Stimulated activated CD8-positive, alpha-beta memory T cell treated with anti-CD3 and anti-CD28 coated beads, Interleukin-15, amount 100 ng/mL, for 48 hours (primary cell): ENCODE results near the gene EIF4G2.
"Not testable (repeated sequence)": the region's sequence is repeated elsewhere in the genome, so short reads cannot be mapped to it uniquely, and the experiment has no call there.

Experiments used
- DNase-seq, 2 donors: peaks; one replicate each; pipeline ENCODE4 v3.0.0-alpha.2; 2020; ENCODE audit warnings: low read depth in 2 of 2

Gene EIF4G2

DNA sequence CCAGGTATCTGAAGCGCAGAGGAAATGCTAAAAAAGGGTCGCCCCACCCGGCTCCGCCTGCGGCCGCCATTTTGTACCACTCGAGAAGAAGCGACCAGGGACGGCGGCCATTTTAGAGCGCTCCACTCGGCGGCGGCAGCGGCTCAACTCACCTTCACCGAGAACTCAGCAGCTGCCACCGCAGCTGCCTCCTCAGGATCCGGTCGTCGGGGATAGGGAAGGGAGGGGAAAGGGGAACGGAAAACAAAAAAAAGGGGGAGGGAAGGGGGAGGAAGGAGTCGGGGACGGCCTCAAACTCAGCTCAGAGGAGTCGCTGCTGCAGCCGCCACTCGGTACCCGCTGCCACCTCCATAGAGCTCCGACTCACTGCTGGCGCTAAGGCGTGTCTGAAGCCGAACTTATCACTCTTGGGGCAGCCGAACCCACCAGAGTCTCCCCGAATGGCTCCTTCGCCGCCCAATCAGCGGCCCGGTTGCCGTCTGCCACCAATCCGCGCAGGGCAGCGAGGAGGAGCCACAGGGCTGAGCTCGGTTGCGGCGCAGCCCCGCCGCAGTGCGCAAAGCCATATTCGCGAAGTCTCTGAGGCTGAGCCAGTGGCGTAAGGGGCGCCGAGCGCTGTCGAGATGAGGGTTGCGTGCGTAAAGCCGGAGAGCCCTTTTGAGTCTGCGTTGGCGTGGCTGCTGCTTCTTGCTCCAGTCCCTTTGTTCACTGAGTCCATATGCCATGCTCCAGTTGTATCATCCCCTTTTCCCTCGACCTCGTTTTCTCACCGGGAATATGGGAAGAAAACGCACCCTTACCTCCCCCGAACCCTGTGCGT lies at the start of gene EIF4G2:
Gene EIF4G2, minus strand, starts transcription at position 374 of the 820 bp plus-strand sequence.
- peak; percentile 97 to 98 for DNase-seq

GRCh38 chr11:10857709-10858438 lies 49.1 kb upstream of the EIF4G2 start, which contains the start of gene ZBED5:
TSS of gene ZBED5 (minus strand) at chr11:10858053. CDS start at chr11:10854945, 3,108 bp downstream.
- DNase-seq = peak; percentile 95

DNA sequence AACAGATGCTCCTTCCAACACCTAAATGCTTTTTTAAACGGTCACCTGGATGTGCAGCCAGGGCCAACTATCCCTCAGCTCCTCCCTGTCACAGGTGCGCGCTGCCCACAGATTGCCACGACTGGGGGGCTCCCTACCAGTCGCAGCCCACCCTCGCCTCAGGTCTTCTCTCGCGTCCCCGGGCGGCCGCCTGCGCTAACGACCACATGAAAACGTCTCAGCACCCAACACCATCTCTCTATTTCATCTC lies 48.7 kb upstream of the EIF4G2 start:
- DNase-seq = no peak

DNA sequence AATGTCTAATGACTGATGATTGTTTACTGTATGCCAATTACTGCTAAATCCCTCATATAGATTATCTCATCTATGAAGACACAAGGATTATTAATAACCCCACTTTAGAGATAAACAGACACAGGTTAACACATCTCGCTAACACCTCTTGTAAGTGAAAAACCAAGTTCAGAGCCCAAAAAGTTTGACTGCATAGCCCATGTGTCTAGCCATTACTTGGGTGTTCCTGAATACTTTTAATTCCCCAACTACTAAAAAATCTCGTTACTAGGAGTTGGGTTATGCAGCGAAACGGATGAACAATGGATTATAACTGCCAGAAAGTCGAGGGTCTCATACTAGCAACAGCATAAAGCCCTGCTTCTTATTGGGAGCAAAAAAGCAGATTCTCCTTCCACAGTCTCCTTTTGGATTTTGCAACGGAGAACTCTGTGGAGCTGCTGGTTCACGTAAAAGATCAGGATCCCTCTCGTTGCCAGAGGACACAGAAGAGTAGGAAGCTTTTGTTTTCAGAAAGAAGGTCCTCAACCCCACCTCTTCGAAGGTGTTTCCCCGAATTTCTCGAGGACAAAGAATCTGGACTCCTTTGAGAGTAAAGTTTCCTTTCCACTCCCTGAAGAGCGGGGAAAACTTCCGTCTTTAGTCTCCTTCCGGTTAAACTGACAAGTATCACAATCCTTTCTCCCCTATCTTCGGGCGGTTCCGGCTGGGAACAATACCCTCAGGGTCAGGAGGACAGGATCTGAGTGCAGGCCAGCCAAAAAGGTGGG lies 48.1 kb upstream of the EIF4G2 start:
- DNase-seq = no peak

GRCh38 chr11:10855295-10855694 lies 46.6 kb upstream of the EIF4G2 start:
- DNase-seq = no peak

DNA sequence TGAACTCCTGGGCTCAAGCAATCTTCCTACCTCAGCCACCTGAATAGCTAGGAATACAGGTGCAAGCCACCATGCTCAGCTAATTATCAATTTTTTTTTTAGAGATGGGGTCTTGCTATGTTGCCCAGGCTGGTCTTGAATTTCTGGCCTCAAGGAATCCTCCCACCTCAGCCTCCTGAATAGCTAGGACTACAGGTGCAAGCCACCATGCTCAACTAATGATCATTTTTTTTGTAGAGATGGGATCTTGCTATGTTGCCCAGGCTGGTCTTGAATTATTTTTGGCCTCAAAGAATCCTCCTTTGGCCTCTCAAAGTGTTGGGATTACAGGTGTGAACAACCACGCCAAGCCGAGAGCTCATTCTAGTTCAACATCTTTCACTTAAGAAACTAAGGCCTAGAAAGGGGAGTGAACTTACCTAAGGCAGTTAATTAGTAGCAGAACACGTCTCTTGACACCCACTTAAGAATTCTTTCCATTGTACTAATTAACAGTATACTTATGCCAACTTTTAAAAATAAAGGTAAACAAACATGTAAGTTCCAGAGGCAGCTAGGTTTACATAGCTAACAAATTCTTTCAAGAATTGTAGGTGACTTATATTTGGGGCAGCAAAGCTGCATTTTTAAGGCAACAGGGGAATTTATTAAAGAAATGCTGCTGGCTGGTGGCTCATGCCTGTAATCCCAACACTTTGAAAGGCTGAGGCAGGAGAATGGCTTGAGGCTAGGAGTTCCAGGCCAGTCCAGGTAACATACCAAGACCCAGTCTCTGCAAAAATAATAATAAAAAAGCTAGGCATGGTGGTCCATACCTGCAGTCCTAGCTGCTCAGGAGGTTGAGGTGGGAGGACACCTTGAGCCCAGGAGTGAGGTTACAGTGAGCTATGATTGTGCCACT lies 39.5 kb upstream of the EIF4G2 start:
- no peak for DNase-seq

DNA sequence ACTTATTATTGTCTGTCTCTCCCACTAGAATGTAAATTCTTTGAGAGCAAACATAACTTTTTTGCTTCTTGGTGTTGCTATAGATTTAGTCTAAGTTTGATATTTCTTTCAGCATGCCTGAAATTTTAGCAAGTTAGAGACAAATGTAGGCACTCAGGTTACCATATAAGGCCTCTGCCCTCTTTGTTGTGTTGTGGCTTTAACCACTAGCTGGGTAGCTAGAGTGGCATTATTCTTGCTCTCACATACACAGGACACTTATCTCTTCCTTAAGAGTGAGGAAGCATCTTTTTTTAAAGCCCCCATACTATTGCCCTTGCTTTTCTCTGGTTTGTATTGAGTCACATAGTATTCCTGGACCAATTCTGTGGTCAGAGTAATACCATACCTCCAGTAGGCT lies 37.9 kb upstream of the EIF4G2 start:
- DNase-seq = no peak

DNA sequence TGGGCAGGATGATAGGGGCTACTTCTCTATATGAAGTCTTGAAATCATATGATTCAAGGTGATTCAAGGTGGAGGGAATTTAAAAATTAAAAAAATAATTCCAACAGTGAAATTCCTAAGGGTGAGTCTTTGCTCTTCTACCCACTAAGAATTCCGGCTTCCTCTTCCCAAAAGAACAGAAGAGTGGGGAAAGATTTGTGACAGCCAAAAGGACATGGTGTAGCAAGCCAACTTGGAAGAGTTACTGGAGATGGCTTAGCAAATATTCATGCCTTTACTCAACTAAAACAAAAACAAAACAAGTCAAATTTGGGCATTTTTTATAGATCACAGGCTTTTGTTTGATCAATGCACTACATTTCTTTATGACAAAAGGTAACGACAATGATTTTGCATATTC lies 36.9 kb upstream of the EIF4G2 start:
- DNase-seq = no peak

DNA sequence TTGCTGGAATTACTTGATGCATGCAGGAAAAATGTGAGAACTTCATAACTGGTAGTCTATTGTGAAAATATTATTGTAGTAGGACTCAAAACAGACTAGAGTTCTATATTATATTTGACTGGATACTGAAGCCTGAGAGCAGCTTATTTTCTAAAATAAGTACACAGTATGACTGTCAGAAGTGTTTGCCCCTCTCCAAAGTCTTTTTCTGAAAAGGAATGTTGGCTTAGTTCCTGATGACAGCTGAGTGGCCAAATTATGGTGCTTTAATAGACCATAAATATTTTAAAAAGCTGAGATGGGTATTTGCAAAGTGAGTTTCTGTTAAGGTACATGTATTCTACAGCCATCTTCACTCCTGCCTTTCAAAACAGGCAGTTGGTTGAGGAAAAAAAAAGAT lies 36.1 kb upstream of the EIF4G2 start:
- no peak for DNase-seq

DNA sequence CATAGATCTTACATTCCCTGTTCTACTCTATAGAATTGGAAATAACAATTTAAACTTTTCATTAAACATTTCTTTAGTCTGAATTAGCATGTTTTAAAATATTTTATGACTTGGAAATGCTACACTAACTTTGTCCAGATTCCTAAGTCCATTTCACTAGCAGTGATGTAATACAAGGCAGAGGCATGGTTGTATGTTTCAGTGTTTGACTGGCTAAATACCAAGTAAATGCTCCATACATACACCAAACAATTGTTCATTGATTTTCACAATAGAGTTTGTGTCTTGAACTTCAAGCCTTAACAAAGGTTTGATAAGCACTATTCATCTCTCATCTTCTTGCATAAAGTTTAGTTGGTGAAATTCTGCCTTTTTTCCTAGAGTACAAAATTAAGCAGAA lies 35.6 kb upstream of the EIF4G2 start:
- DNase-seq = no peak

DNA sequence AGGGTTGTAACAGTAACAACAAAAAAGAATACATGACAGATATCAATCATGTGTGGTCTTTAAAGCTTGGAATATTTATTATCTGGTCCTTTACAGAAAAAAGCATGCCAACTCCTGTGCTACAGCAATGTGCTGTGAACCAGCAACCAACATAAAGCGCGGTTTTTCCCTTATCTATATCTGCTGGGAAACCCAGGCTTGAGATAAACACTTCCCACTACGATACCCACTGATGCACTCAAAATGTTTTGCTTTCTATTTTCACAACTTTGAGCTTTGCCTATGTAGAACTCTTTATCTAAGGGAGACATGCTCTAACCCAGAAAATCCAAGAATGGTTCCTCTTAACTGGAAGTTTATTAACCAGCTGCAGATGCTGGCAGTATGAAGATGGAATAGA lies 30.2 kb upstream of the EIF4G2 start:
- DNase-seq = no peak

- no peak for DNase-seq
These were observed 29.4 kb upstream of the EIF4G2 start for GRCh38 chr11:10838083-10838482.

GRCh38 chr11:10836884-10837283 lies 28.2 kb upstream of the EIF4G2 start:
- DNase-seq = not testable (repeated sequence)

DNA sequence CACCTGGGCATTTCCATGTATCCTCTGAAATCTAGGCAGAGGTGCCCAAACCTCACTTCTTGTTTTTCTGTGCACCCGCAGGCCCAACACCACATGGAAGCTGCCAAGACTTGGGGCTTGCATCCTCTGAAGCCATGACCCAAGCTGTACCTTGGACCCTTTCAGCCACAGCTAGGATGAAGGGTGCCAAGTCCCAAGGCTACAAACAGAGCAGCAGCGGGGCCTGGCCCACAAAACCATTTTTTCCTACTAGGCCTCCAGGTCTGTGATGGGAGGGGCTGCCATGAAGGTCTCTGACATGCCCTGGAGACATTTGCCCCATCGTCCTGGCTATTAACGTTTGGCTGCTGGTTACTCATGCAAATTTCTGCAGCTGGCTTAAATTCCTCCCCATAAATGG lies 20.4 kb upstream of the EIF4G2 start:
- no peak for DNase-seq

GRCh38 chr11:10828402-10828801 lies 19.7 kb upstream of the EIF4G2 start:
- no peak for DNase-seq

DNA sequence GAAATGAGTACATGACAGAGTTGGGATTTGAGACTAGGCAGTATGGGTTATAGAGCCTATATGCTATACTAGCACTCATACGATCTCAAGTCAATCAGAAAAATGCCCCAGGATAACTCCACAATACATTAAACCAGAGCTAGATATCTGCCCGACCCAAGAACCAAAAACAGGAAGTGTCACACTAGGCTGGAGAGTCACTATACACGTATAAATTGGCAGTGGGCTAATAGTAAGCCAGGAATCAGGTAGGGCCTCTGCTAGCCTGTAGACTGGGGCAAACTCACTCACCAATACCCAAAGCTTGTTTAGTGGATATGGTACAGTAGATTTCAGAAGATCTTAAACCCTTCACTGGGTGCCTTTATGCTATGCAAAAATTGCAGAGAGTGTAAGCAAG lies 16.2 kb upstream of the EIF4G2 start:
- DNase-seq = no peak

DNA sequence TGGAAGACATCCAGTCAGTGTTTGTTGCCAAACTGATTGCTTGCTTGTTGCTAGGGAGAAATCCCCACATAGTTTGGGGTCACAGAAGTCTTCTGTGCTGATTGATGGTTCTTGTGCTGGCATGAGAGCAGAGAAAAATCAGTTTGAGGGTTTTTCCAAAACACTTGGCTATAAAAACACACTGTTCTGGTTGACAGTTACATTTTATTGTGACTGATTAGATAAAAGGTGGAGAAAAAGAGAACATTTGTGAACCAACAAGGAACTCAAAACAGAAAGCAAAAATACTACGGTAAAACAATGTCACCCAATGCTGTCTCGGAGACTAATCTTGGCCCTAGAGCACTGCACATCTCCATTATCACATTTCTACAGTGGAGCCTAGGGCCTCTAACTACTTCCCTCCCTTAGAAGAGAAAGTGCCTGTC lies 14.4 kb upstream of the EIF4G2 start:
- DNase-seq = no peak

DNA sequence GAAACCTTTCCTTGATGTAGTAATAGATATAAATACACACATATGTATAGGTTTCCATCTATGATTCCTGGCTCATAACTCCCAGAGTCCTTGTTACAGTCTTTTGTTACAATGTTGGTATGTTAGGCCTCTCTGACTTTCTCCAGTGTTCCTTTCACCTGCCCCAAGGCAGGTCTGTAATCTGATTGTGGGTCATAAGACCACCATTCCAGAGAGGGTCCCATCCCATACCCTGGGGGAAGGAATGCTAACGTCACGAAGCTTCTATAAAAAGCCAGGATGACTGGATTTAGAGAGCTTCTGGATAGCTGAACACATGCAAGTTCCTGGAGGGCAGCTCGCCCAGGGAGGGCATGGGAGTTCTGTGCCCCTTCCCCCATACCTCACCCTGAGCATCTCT lies 13.8 kb upstream of the EIF4G2 start:
- DNase-seq = not testable (repeated sequence)

DNA sequence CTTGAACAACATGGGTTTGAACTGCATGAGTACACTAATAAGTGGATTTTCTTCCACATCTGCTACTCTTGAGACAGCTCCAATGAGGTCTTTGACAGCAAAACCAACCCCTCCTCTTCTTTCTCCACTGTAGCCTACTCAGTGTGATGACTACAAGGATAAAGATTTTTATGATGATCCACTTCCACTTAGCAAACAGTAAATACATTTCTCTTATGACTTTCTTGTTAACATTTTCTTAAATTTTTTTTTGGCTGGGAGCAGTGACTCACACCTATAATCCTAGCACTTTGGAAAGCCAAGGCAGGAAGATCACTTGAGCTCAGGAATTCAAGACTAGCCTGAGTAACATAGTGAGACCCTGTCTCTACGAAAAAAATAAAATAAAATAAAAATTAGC lies 9.9 kb upstream of the EIF4G2 start:
- no peak for DNase-seq

- no peak for DNase-seq
These were observed 5.2 kb upstream of the EIF4G2 start for GRCh38 chr11:10813945-10814344.

GRCh38 chr11:10809373-10810160 lies 841 bp upstream of the EIF4G2 start:
- DNase-seq = peak; percentile 14 to 20
